K562 (cell line): ENCODE results near the gene SKAP1. TPM values are rescaled to one million over a fixed set of nuclear protein-coding genes. Genes with fewer than 3 reads are reported as not detected.

Experiments used
- ATAC-seq: fragments of 200-7000 bp; cut with Tn5 transposase; 3 replicates; pipeline ENCODE4 v1.9.1; 2020; ENCODE audit warnings: moderate library complexity
- BruUV-seq: library from RNA; stranded (reverse); fragments of 400-500 nt; replicated peaks from 2 replicates; lab custom pipeline; 2021; lab: Mats Ljungman, UMichigan
- CTCF ChIA-PET: fragments of 300-600 bp; formaldehyde crosslinking; extraction: SDS; loops from one replicate; lab custom pipeline; 2021; ENCODE audit warnings: low intra/inter-chr PET ratio; lab: Yijun Ruan, JAX
- POLR2A ChIA-PET: fragments of 300-600, 350-650 bp; sonication (Branson Sonifier 250); formaldehyde crosslinking; extraction: SDS; loops from one replicate; lab custom pipeline; 2021; ENCODE audit warnings: antibody characterized with exemption, inconsistent platforms; lab: Yijun Ruan, JAX
- DNase-seq, 4 experiments: peaks; one replicate each; pipeline versions ENCODE4 v3.0.0 to v3.0.0-alpha.2; 2011 to 2018; ENCODE audit warnings: low spot score in 3 of 4, mixed read lengths in 3 of 4; ENCODE audit errors: extremely low read depth in 1 of 4
- FAIRE-seq: peaks from 2 replicates; lab custom pipeline; 2011; peaks lifted over from hg19 to GRCh38; lab: Jason Lieb, UNC
- H2AFZ ChIP-seq: 2 replicates; pipeline ENCODE4 v1.6.0; 2011; ENCODE audit warnings: low read depth, low read length, control low read depth, inconsistent platforms
- H3K27ac ChIP-seq: fragments of 200-600 bp; 3 replicates; pipeline ENCODE4 v1.8.0; 2011; ENCODE audit warnings: low read depth, mild to moderate bottlenecking, control low read depth, inconsistent platforms, low read length, moderate library complexity, mixed read lengths; ENCODE audit errors: extremely low read depth
- H3K27me3 ChIP-seq, 2 experiments: fragments of 300-600 bp in 1 of 2; 2 replicates in 1 of 2; 3 replicates in 1 of 2; pipeline versions ENCODE4 v1.6.0 to v1.8.0; 2011; ENCODE audit warnings: inconsistent platforms in 2 of 2, low read length in 2 of 2, mild to moderate bottlenecking in 1 of 2, mixed read lengths in 1 of 2, moderate library complexity in 1 of 2; ENCODE audit not compliant: control insufficient read depth in 2 of 2, insufficient read depth in 2 of 2
- H3K36me3 ChIP-seq: fragments of 300-600 bp; 3 replicates; pipeline ENCODE4 v1.8.0; 2011; ENCODE audit warnings: mild to moderate bottlenecking, low read length, inconsistent platforms; ENCODE audit not compliant: control insufficient read depth, insufficient read depth
- H3K4me1 ChIP-seq, 2 experiments: fragments of 200-600 bp in 1 of 2; replicated peaks in 1 of 2; 2 replicates in 1 of 2; 3 replicates in 1 of 2; pipeline versions ENCODE4 v1.5.1 to v1.8.0; 2011; ENCODE audit warnings: inconsistent platforms in 2 of 2, low read length in 2 of 2, mild to moderate bottlenecking in 1 of 2, mixed read lengths in 1 of 2, moderate library complexity in 1 of 2; ENCODE audit not compliant: control insufficient read depth in 2 of 2, insufficient read depth in 2 of 2
- H3K4me2 ChIP-seq: 2 replicates; pipeline ENCODE4 v1.6.1; 2011; ENCODE audit warnings: low read length, control low read depth, inconsistent platforms, mixed read lengths; ENCODE audit not compliant: insufficient read depth
- H3K4me3 ChIP-seq: fragments of 200-600 bp; sonication (generic), shearing (Covaris generic); 2 replicates; pipeline ENCODE4 v1.5.1; 2016; ENCODE audit warnings: control low read depth, inconsistent platforms
- H3K79me2 ChIP-seq: fragments of 200-600 bp; 3 replicates; pipeline ENCODE4 v1.8.0; 2011; ENCODE audit warnings: low read length, inconsistent platforms; ENCODE audit not compliant: control insufficient read depth, insufficient read depth
- H3K9ac ChIP-seq, 2 experiments: 2 replicates each; pipeline versions ENCODE4 v1.6.0 to v1.6.1; 2011; ENCODE audit warnings: low read depth in 2 of 2, low read length in 2 of 2, control low read depth in 1 of 2, inconsistent platforms in 1 of 2, mild to moderate bottlenecking in 1 of 2, mixed read lengths in 1 of 2; ENCODE audit not compliant: insufficient read depth in 1 of 2
- H3K9me1 ChIP-seq: one replicate; pipeline ENCODE4 v1.6.0; 2011; ENCODE audit warnings: inconsistent platforms, mild to moderate bottlenecking, low read length, moderate library complexity; ENCODE audit not compliant: control insufficient read depth, insufficient read depth
- H3K9me3 ChIP-seq: replicated peaks from 2 replicates; pipeline ENCODE4 v1.5.1; 2011; ENCODE audit warnings: low read depth, low read length, inconsistent platforms; ENCODE audit not compliant: control insufficient read depth, insufficient read depth
- H4K20me1 ChIP-seq: replicated peaks from 2 replicates; pipeline ENCODE4 v1.6.1; 2011; ENCODE audit warnings: low read length, inconsistent platforms, mixed read lengths; ENCODE audit not compliant: control insufficient read depth, insufficient read depth
- CC2D1A ChIP-seq: fragments of 450-650 bp; IDR thresholded peaks from 2 replicates; pipeline ENCODE4 v1.6.1; 2017; ENCODE audit warnings: mild to moderate bottlenecking
- CREM ChIP-seq: IDR thresholded peaks from 2 replicates; pipeline ENCODE4 v1.6.1; 2014; ENCODE audit warnings: antibody characterized with exemption, low read depth
- CTCF ChIP-seq, 3 experiments: IDR thresholded peaks in 2 of 3; conservative IDR thresholded peaks in 1 of 3; 2 replicates each; pipeline ENCODE4 v1.5.1; 2011 to 2012; ENCODE audit warnings: low read length in 3 of 3, mild to moderate bottlenecking in 3 of 3, control low read depth in 2 of 3, improper control_type of control experiment in 1 of 3, inconsistent platforms in 1 of 3, low read depth in 1 of 3, mixed read lengths in 1 of 3, moderate library complexity in 1 of 3; ENCODE audit not compliant: insufficient read depth in 2 of 3
- DEAF1 ChIP-seq: fragments of 450-650 bp; formaldehyde crosslinking; IDR thresholded peaks from 2 replicates; pipeline ENCODE4 v1.4.0; 2020; ENCODE audit warnings: mild to moderate bottlenecking, moderate library complexity
- HEY1 ChIP-seq: fragments of 250-450 bp; sonication (Bioruptor Pico); IDR thresholded peaks from 2 replicates; pipeline ENCODE4 v1.5.0; 2020; ENCODE audit warnings: mild to moderate bottlenecking, moderate library complexity, borderline replicate concordance
- RAD21 ChIP-seq, 2 experiments: fragments of 250-450 bp in 1 of 2; fragments of 450-650 bp in 1 of 2; sonication (Bioruptor Pico) in 1 of 2; formaldehyde crosslinking in 1 of 2; IDR thresholded peaks in 1 of 2; conservative IDR thresholded peaks in 1 of 2; 2 replicates each; pipeline versions ENCODE4 v1.4.0 to v1.8.0; 2020 to 2022; ENCODE audit warnings: mild to moderate bottlenecking in 2 of 2, moderate library complexity in 1 of 2
- SMC3 ChIP-seq: conservative IDR thresholded peaks from 2 replicates; pipeline ENCODE4 v1.6.1; 2011; ENCODE audit warnings: low read depth, low read length, improper control_type of control experiment; ENCODE audit not compliant: insufficient read depth
- WGBS: fragments of 100-300 bp; shearing (Covaris generic); methylation state at CpG from one replicate; pipeline ENCODE4 v1.1.6; 2016; ENCODE audit warnings: low coverage, mixed read lengths; ENCODE audit not compliant: insufficient coverage; ENCODE audit errors: missing lambda C conversion rate; 5-methylcytosine and 5-hydroxymethylcytosine counted together
- in situ Hi-C: fragments of 300-500 bp; cut with MboI; formaldehyde crosslinking; loops from 4 replicates; pipeline ENCODE4 v1.15.0; 2018; ENCODE audit warnings: inconsistent platforms, mixed read lengths
- intact Hi-C: fragments of 100-400 bp; cut with micrococcal nuclease; formaldehyde crosslinking; loops from 2 replicates; pipeline ENCODE4 v1.14.2; 2022
- polyA plus RNA-seq, 8 experiments: library from polyadenylated mRNA; depleted of rRNA in 4 of 8; stranded (reverse) in 5 of 8; unstranded in 3 of 8; fragments of >200 nt; fragmentation: Nextera tagmentation in 2 of 8; fragmentation: Illumina TruSeq in 1 of 8; extraction: Ambion mirVana in 2 of 8; extraction: Trizol in 1 of 8; gene quantifications; 2 replicates each; pipeline versions ENCODE4 v1.2.1 to v1.2.3, GENCODE V29; 2011 to 2014; ENCODE audit warnings: inconsistent platforms in 1 of 8, missing spikeins in 1 of 8
- total RNA-seq, 7 experiments: library from RNA; depleted of rRNA in 6 of 7; stranded (reverse); fragments of >200 nt in 6 of 7; fragmentation: Illumina TruSeq in 2 of 7; extraction: Trizol in 2 of 7; gene quantifications; 2 replicates each; pipeline versions ENCODE4 v1.2.1 to v1.2.3, GENCODE V29; 2011 to 2021; ENCODE audit warnings: low replicate concordance in 1 of 7
- TF ChIP-seq, protein P1 (sequence below): fragments of 250-450 bp; sonication (Bioruptor Pico); IDR thresholded peaks from 2 replicates; pipeline ENCODE4 v1.4.0; 2020; ENCODE audit warnings: mild to moderate bottlenecking, moderate library complexity

The SKAP1 gene
- total and polyA plus RNA-seq, 9 of the 15 experiments (the other 6 are each of a cell fraction or from before 2014, with no cell fraction given), result 0.06 to 0.80 (median 0.10) TPM; not detected in 4

DNA sequence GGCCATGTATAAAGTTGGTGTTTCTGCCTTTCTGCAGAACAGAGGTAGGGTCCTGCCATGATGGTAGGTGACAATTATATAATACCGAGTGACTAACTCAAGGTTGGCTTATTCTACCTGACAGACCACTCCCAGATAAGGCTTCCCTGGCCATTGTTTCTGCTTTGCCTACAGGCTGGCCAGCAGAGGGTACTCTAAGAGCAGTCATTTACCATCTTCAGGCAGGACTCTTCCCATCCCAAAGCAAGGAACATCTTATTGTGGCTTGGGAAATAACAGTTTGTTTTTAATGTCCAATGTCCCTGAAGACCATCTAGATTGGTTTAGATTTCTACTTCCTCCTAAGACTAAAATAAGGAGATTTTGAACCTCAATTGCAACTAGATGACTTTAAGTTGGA, 248.4 kb downstream of the SKAP1 start:
- no peaks in the 10 kb centered on the region for H3K9me1 ChIP-seq
- no peaks in the 10 kb centered on the region; the same call in 1 of the 2 replicates for H4K20me1 ChIP-seq
- H3K9ac ChIP-seq, result no peak overlapping the region
- peak; percentile 71 for ATAC-seq
- no peaks in the 10 kb centered on the region for H3K9me3 ChIP-seq
- peaks cover 6 to 13% of the 10 kb centered on the region in 2 experiments; a peak in 4 of 5 replicates for H3K27me3 ChIP-seq
- no peak overlapping the region for H2AFZ ChIP-seq
- no peak overlapping the region for H3K4me2 ChIP-seq
- in situ Hi-C loops (no loop called here), intact Hi-C loops (no loop called here)
- no peaks in the 10 kb centered on the region for H3K4me1 ChIP-seq
- BruUV-seq, result no TSS peak
- H3K4me3 ChIP-seq, result no peak overlapping the region
- DNase-seq, result peak in 2 of 4 experiments; percentile 34 to 47
- peak; percentile 82 for FAIRE-seq
- ChIA-PET CTCF (interaction anchor here (0.5 to 0.7 kb wide), 2 partner anchors 78 to 623 kb away, joined by 3 to 4 read pairs; no protein-coding TSS in a partner anchor), POLR2A (interaction anchor here (0.6 to 1.0 kb wide), 2 partner anchors 11 to 516 kb away, joined by 3 to 5 read pairs; no protein-coding TSS in a partner anchor)
- WGBS, result 0% methylated on average over 1 of the region's 1 CpG
- no peaks in the 10 kb centered on the region for H3K79me2 ChIP-seq
- H3K36me3 ChIP-seq, result no peaks in the 10 kb centered on the region
- H3K27ac ChIP-seq, result no peak overlapping the region
- TF ChIP-seq SMC3 (0 out of 2 replicates have a peak, but pooled peaks have one; percentile 49), HEY1 (CRISPR knock-in tag) (no peak), CTCF (IDR thresholded peaks at IDR 0.05 in 2 of 3, conservative IDR thresholded peaks at IDR 0.05 in 1 of 3; ENCODE audit: insufficient read depth in 2 of 3, low read depth in 1 of 3, low read length in 3 of 3) (peak; percentile 52 to 66 (median 57); a peak in 5 of 6 replicates), CC2D1A (0 out of 2 replicates have a peak, but pooled peaks have one; percentile 30), RAD21 (CRISPR knock-in tag; conservative IDR thresholded peaks at IDR 0.05 in 1 of 2, IDR thresholded peaks at IDR 0.05 in 1 of 2) (peak; percentile 37 to 72), CREM (no peak), DEAF1 (CRISPR knock-in tag) (peak; percentile 17; the same call in 1 of the 2 replicates)
- TF ChIP-seq, protein P1, sequence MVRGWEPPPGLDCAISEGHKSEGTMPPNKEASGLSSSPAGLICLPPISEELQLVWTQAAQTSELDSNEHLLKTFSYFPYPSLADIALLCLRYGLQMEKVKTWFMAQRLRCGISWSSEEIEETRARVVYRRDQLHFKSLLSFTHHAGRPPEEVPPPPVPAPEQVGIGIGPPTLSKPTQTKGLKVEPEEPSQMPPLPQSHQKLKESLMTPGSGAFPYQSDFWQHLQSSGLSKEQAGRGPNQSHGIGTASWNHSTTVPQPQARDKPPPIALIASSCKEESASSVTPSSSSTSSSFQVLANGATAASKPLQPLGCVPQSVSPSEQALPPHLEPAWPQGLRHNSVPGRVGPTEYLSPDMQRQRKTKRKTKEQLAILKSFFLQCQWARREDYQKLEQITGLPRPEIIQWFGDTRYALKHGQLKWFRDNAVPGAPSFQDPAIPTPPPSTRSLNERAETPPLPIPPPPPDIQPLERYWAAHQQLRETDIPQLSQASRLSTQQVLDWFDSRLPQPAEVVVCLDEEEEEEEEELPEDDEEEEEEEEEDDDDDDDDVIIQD (CRISPR knock-in tag), result no peak
